ENCODE measurements around the gene IRF9.

IRF9 gene

DNA sequence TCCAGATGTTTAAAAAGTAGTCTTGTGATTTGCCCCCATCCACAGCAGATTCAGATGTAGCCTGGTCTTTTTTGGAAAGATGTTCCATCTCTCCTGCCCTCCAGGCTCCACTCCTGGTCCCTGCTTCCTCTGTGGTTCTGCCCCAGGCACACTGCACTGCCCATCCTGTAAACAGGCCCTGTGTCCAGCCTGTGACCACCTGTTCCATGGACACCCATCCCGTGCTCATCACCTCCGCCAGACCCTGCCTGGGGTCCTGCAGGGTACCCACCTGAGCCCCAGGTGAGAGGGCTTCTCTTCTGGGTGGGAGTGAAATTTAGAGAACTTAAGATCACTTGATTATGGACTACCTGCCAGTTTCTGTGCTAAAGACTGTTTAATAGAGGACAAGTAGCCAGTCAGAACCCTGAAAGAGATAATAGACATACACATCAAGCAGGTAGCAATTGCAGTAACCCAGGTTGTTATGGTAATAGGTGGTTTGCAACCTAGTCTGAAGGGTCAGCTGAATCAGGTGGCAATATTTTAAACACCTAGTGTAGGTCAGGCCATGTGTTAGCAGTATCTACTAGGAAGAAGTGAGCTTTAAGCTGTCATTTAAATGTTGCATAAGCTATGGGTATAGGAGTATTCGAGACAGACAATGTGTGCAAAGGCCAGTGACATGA is 11.6 kb upstream of the IRF9 start:
- DNase-seq (ENCODE audit: low read depth) = no peak

DNA sequence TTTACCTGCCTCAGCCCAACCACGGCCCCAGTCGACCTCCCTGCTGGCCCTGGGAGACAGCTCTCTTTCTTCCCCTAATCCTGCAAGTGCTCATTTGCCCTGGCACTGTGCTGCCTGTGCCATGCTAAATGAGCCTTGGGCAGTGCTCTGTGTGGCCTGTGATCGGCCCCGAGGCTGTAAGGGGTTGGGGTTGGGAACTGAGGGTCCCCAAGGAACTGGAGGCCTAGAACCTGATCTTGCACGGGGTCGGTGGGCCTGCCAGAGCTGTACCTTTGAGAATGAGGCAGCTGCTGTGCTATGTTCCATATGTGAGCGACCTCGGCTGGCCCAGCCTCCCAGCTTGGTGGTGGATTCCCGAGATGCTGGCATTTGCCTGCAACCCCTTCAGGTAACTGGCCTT is 11.0 kb upstream of the IRF9 start:
- DNase-seq (ENCODE audit: low read depth) = no peak

DNA sequence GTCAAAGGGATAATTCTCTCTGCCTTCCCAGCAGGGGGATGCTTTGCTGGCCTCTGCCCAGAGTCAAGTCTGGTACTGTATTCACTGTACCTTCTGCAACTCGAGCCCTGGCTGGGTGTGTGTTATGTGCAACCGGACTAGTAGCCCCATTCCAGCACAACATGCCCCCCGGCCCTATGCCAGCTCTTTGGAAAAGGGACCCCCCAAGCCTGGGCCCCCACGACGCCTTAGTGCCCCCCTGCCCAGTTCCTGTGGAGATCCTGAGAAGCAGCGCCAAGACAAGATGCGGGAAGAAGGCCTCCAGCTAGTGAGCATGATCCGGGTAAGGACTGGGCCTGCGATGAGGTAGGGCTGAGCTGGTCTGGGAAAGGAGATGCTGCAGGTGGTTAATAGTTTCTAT is 10.5 kb upstream of the IRF9 start:
- DNase-seq (ENCODE audit: low read depth) = no peak

DNA sequence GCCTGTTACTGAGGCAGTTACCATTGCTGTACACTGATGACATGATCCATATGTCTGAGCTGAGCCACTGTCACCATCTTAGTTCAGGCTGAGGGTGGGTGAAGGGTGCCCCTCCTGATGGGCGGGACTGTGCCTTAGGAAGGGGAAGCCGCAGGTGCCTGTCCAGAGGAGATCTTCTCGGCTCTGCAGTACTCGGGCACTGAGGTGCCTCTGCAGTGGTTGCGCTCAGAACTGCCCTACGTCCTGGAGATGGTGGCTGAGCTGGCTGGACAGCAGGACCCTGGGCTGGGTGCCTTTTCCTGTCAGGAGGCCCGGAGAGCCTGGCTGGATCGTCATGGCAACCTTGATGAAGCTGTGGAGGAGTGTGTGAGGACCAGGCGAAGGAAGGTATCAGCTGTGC is 10.1 kb upstream of the IRF9 start:
- no peak for DNase-seq (ENCODE audit: low read depth)

DNA sequence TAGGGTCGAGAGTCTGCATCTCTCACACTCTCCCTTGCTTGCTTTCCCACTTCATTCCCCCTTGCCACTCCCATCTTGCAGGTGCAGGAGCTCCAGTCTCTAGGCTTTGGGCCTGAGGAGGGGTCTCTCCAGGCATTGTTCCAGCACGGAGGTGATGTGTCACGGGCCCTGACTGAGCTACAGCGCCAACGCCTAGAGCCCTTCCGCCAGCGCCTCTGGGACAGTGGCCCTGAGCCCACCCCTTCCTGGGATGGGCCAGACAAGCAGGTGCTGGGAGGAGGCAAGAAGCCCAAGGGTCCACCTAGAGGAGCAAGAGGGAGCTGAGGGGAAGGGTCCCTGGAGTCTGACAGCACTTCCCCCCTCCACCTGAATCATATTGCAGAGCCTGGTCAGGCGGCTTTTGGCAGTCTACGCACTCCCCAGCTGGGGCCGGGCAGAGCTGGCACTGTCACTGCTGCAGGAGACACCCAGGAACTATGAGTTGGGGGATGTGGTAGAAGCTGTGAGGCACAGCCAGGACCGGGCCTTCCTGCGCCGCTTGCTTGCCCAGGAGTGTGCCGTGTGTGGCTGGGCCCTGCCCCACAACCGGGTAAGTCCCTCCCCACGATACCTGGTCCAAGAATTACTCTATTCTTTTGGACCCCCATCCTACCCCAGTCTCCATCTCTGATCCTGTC is 9.5 kb upstream of the IRF9 start:
- DNase-seq (ENCODE audit: low read depth) = no peak

DNA sequence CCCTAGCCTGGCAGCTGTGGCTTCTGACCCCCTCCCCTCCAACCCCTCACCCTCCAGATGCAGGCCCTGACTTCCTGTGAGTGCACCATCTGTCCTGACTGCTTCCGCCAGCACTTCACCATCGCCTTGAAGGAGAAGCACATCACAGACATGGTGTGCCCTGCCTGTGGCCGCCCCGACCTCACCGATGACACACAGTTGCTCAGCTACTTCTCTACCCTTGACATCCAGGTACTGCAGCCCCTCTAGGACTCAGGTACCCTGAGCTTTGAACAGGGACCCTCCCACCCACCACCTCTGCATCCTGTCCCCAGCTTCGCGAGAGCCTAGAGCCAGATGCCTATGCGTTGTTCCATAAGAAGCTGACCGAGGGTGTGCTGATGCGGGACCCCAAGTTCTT is 6.0 kb upstream of the IRF9 start:
- DNase-seq (ENCODE audit: low read depth) = no peak

DNA sequence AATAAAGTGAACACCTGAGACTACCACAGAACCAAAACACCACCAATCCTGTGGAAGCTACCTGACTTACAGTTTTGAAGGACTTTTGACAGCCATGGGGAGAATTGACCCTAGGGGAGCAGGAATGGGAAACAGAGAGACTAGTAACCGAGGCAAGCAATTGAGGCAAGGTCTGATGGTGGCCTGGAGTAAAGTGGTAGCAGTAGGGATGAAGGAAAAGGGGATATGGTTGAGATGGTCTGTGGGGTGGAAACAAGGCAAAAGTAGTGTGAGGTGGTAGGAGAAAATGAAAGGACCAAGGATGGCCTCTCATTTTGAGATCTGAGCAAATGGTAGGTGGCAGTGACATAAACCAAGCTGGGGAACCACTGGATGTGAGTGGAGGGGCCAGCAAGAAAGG is 4.2 kb upstream of the IRF9 start:
- DNase-seq (ENCODE audit: low read depth) = no peak

DNA sequence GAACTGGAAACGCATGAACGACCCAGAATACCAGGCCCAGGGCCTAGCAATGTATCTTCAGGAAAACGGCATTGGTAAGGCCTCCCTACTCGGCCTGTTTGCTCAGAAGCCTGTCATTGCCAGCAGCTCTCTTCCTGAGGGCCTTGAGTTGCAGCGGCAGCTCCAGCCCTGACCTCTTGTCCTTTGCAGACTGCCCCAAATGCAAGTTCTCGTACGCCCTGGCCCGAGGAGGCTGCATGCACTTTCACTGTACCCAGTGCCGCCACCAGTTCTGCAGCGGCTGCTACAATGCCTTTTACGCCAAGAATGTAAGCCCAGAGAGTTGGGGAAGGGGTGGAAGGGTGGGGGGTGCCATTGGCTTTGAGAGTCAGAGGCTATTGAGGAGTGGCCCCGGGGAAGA is 3.7 kb upstream of the IRF9 start:
- DNase-seq (ENCODE audit: low read depth) = no peak

DNA sequence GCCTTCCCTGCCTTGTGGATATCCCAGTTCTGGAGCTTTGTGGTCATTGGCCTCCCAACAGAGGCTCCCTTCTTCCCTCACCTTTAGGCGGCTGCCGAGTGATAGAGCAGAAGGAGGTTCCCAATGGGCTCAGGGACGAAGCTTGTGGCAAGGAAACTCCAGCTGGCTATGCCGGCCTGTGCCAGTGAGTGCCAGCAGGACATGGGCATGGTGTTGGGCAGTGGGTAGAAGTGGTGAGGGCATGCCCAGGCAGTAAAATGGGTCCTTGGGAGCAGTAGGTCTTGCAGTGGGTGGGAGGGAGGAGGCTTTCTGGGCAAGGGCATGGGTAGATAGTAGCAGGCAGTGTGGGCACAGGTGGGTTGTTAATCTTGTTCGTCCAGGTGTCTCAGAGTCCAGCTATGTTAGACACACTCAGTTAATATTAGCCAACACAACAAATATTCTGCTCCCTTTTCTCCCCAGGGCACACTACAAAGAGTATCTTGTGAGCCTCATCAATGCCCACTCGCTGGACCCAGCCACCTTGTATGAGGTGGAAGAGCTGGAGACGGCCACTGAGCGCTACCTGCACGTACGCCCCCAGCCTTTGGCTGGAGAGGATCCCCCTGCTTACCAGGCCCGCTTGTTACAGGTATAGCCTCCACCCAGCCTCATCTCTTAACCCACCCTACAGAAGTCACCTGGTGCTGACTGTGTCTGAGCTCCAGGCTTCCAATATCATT is 1.1 kb upstream of the IRF9 start:
- DNase-seq (ENCODE audit: low read depth) = no peak

DNA sequence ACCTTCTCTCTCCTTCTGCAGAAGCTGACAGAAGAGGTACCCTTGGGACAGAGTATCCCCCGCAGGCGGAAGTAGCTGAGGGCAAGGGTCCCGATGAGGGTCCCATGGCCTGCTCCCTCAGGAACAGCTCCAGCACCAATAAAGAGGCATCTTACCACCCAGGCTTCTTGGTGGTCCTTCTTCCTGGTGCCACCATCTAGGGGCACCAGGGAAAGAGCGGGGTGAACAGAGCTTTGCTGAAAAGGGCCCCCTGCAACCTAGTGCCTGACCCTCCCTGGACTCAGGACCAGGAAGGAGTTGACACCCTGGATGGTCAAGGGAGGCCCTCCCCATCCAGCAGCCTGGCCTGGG is 591 bp upstream of the IRF9 start:
- DNase-seq (ENCODE audit: low read depth) = no peak

DNA sequence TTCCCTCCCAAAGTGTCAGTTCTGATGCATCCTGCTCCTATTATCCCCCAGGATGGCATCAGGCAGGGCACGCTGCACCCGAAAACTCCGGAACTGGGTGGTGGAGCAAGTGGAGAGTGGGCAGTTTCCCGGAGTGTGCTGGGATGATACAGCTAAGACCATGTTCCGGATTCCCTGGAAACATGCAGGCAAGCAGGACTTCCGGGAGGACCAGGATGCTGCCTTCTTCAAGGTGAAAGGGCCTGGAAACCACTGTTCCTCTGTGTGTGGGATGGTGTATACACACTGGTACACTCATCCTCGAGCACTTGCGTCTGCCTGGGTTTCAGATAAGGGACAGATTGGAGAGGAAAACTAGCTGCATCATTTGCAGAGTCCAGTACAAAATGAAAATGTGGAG is 1.0 kb downstream of the IRF9 start:
- no peak for DNase-seq (ENCODE audit: low read depth)

DNA sequence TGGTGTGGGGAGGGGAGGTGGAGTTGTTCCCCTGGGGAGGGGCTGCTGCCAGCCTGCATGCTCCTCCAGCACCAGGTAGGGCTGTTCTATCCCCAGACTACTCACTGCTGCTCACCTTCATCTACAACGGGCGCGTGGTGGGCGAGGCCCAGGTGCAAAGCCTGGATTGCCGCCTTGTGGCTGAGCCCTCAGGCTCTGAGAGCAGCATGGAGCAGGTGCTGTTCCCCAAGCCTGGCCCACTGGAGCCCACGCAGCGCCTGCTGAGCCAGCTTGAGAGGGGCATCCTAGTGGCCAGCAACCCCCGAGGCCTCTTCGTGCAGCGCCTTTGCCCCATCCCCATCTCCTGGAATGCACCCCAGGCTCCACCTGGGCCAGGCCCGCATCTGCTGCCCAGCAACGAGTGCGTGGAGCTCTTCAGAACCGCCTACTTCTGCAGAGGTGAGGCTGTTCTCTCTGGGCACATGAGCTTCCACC is 3.5 kb downstream of the IRF9 start:
- no peak for DNase-seq (ENCODE audit: low read depth)

DNA sequence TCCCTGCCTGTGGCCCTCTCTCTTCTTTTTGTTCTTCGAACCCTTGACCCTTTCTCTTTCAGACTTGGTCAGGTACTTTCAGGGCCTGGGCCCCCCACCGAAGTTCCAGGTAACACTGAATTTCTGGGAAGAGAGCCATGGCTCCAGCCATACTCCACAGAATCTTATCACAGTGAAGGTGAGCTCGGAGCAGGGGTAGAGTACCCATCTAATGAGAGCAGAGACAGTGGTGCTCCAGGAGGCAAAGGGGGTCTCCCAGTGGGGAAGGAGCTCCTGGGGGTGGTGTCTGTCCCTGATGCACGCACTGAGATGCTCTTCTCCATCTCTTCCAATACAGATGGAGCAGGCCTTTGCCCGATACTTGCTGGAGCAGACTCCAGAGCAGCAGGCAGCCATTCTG is 4.7 kb downstream of the IRF9 start:
- DNase-seq (ENCODE audit: low read depth) = no peak

DNA sequence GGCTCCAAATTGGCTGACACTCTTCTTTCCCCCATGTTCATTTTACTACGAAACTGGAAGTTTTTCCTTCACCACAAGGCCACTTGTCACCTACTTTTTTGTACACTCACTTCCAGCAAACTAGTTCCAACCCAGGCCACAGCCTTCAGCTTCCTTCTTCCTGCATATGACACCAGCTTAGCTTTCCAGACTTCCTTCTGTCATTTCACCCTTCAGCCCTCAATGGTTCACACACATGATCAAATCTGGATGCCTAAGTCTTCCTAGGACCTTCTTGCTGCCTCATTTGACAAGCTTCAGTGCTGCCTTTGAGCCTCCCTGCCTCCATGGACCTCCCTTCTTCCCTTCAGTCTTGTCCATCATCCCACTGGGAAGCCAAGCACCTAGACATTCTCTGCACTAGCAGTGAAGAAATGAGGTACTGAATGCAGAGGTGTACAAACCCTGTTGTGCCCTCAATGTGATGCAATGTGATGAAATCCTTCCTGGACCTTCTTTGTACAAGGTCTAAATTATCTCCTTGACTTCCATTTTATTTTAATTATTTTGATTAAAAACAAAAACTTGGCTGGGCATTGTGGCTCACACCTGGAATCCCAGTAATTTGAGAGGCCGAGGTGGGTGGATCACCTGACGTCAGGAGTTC is 6.5 kb downstream of the IRF9 start:
- no peak for DNase-seq (ENCODE audit: low read depth)

DNA sequence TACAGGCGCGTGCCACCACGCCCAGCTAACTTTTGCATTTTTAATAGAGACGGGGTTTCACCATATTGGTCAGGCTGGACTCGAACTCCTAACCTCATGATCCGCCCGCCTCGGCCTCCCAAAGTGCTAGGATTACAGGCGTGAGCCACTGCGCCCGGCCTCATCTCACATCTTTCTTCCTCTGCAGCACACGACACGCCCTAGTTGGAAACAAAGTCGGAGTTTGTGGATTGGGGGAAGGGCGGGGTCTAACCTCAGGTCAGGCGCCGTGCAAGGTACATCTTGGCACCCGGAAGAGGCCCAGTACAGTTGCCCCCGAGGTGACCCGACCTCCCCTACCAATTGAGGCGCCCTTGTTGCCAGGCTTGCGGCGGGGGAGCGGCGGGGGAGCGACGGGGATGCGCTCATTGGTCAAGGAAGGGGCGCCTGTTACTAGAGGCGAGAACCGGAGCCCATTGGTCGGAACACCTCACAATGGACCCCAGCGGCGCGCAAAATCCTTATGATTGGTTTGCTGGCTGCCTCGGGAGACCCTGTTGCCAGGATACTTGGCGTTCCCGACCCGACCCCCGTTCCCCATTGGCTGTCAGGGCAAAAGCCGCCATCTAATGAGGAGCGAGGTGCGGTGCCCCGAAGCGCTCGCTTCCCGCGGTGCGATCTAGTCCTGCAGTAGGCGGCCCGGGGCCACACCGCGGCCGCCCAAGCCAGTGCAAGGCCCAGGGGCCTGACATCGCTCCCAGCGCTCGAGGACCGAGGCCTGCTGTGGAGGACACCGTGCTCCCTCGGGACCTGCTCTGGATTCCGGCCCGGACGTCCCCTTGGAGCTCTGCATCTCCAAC is 10.6 kb downstream of the IRF9 start, which contains the start of gene REC8:
TSS of gene REC8 (plus strand) at position 659 of the 839 bp plus-strand sequence. CDS start 473 bp downstream, outside the sequence.
- DNase-seq (ENCODE audit: low read depth) = peak; percentile 62

DNA sequence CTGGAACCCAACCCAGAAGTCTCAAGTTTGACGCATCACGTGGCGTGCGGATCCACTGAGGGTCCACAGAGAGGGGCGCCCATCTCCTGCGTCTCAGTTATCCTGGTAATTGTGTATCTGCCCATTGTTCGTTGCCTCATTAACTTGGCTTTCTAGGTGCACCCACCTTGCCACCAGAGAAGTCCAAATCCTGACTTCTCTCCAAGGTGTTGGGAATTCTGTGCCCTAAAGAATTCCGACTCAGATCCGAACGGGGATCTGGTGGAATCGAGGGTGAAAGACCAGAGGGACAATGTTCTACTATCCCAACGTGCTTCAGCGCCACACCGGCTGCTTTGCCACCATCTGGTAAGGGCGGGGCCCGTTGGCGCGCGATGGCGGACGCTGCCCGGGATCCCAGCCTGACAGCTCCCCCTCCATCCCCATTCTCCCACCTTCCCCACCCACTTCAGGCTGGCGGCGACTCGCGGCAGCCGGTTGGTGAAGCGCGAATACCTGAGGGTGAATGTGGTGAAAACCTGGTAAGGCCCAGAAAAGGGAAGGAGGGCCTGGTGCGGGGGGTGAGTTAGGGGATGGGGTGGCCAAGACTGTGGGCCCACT is 11.3 kb downstream of the IRF9 start:
- no peak for DNase-seq (ENCODE audit: low read depth)

DNA sequence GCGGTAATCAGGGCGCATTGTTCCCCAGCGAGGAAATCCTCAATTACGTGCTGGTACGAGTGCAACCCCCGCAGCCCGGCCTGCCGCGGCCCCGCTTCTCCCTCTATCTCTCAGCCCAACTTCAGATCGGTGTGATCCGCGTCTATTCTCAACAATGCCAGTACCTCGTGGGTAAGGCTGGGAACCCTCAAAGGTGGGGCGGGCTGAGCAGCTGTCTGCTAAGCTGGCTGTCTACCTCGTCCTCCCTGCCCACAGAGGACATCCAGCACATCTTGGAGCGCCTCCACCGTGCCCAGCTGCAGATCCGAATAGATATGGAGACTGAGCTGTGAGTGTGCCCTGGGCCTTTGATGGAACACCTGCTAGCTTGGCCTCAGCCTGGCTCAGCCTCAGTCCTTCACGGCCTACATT is 11.8 kb downstream of the IRF9 start:
- no peak for DNase-seq (ENCODE audit: low read depth)

DNA sequence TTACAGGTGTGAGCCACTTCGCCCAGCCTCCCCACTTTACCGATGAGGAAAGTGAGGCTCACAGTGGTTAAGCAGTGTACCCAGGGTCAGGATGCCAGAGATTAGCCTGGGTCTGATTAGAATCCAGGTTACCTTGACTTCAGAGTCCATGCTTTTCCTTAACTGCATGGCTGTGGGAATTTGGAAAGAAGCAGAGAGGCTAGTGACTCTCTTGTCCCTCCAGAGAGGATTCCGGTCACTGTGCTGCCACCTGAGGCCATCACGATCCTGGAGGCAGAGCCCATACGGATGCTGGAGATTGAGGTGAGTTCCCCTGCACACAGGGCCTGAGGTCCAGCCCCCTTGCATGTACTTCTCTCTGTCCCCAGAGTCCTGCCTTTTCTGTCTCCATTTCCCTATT is 15.5 kb downstream of the IRF9 start:
- no peak for DNase-seq (ENCODE audit: low read depth)

DNA sequence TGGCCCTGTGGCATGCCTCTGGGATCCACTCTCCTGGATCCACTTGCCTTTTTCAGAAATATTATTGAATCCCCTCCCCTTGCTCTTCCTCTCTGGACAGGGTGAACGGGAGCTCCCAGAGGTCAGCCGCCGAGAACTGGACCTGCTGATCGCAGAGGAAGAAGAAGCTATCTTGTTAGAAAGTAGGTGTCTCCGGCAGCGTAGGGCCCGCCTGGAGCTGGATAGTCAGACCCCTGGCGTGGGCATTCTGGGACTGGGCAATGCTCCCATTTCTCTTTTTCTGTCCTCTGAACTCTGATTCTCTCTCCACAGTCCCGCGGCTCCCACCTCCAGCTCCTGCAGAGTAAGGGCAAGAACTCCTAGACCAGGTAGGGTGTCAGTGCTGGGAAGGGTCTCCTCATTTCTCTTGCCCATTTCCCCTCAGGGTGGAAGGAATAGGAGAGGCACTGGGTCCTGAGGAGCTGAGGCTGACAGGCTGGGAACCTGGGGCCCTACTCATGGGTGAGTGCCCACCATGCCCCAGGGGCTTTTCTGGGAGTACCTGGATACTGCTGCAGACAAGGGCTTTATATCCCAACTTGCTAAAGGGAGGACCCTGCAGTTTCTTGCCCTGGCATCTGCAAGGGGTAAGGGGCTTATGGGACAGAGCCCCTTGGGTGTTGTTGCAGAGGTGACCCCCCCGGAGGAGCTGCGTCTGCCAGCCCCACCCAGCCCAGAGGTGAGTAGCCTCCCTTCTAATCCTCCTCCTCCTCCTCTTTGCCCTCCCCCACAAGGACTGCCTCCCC is 16.2 kb downstream of the IRF9 start:
- DNase-seq (ENCODE audit: low read depth) = no peak

DNA sequence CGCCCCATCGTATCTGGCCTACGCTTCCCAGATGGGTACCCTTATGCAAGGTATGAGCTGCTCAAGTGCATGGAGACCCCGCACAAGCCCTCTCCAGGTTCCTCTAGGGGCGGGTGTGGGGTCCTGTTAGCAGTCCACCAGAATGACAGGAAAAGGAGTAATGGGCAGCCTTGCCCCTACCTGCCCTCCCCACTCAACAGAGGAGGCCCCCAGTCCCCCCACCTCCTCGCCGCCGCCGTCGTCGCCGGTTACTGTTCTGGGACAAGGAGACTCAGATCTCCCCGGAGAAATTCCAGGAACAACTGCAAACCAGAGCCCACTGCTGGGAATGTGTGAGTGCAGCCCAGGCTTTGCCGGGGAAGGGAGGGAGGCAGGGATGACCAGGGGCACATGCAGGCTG is 16.8 kb downstream of the IRF9 start:
- DNase-seq (ENCODE audit: low read depth) = no peak

All from activated T-cell treated with anti-CD3 and anti-CD28 coated beads for 24 hours (primary cell).